SK-N-MC (cell line): ENCODE measurements around the gene DDX41.

Experiments used
- EZH2 ChIP-seq: fragments of 200-600 bp; sonication (generic); IDR thresholded peaks from one replicate; pipeline ENCODE4 v1.6.1; 2017; ENCODE audit warnings: antibody characterized with exemption
- FOXP2 ChIP-seq: optimal IDR thresholded peaks from 2 replicates; pipeline ENCODE3; 2011; ENCODE audit warnings: mild to moderate bottlenecking, moderate library complexity; ENCODE audit not compliant: insufficient read depth; ENCODE audit errors: extremely low read length, control extremely low read depth
- POLR2AphosphoS5 ChIP-seq: IDR thresholded peaks from 2 replicates; pipeline ENCODE4 v1.6.1; 2012; ENCODE audit warnings: mild to moderate bottlenecking, low read depth, low read length, borderline replicate concordance

- TF ChIP-seq EZH2 (no peak), POLR2AphosphoS5 (no peak), FOXP2 (no peak)
Measured at GRCh38 chr5:177550122-177550521, 33.4 kb upstream of the DDX41 start.
